Measurements from ENCODE around the gene PSME3.
"Not testable (repeated sequence)": the region's sequence is repeated elsewhere in the genome, so short reads cannot be mapped to it uniquely, and the experiment has no call there.

Gene PSME3

DNA sequence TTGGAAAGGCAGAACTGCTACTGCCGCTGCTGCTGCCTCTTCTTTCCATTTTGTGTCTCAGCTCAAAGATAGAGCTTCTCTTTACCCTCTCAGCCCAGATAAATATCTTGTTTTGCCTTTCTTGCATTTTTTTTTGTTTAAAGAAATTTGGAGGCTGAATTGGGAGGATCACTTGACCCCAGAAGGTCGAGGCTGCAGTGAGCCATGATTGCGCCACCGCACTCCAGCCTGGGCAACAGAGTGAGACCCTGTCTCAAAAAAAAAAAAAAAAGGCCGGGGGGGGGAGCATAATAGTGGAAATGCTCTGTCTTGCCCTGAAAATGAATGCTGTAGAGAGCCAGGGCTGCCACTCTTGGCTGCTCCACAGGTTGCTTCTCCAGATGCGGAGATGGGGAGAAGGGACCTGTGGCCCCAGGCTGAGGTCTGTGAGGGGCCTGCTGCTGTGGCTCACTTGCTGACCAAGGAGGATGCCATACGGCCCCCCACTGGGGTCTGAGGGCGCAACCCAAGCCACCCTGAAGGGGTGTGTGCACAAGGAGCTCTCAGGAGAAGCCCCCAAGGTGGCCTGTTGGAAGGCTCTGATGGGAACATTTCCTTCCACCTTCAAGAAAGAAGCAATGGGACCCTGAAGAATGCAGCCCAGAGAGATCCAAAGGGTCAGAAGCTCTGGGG is 45.9 kb downstream of the PSME3 start:
- no peak for DNase-seq

DNA sequence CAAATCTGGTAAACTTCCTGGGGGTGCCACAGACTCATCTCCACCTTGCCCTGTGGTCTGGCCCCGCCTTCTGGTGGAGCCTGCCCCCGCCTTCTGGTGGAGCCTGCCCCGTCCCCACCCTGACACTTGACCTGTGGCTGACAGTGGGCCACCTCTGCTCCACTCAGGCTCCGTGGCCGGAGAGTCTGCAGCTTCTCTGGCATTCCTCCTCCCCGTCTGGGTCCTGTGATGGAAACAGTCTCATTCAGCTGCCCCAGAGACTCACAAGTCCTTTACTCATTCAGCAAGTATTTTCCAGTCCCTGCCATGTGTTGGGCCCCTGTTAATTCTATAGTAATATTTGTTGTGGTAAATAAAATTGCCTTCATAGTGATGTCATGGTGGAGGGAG is 46.4 kb downstream of the PSME3 start:
- DNase-seq: no peak

DNA sequence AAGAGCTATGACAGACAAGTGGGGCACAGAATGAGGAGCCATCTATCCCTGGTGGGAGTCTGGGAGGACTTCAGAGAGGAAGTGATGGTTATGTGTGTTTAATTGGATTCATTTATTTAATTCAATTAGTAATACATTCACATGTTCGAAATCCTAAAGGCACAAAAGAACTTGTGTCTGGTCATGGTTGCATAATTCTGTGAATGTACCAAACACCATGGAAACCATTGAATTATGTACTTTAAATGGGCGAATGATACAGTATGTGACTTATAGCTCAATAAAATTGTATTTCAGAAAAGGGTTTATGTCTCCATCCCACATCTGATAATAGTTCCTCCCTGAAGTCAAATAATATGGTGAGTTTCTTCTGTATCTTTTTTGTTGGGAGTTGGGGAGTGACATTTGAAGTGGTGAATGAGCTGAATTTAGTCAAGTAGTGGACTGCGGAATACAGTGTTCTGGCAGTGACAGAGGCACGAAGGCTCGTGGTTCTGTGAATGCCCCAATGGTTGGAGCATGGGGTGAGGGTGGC is 47.6 kb downstream of the PSME3 start:
- no peak for DNase-seq

DNA sequence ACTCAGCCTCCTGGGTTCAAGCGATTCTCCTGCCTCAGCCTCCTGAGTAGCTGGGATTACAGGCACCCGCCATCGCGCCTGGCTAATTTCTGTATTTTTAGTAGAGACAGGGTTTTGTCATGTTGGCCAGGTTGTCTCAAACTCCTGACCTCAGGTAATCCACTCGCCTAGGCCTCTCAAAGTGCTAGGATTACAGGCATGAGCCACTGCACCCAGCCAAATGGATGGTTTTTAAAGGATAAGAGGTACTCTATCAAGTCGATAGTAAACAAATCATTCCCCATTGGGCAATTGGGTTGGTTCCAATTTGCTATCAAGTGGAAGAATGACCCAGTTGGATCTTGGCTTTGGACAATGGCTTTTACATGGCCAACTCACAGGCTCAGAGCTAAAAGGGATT is 48.5 kb downstream of the PSME3 start:
- DNase-seq: not testable (repeated sequence)

DNA sequence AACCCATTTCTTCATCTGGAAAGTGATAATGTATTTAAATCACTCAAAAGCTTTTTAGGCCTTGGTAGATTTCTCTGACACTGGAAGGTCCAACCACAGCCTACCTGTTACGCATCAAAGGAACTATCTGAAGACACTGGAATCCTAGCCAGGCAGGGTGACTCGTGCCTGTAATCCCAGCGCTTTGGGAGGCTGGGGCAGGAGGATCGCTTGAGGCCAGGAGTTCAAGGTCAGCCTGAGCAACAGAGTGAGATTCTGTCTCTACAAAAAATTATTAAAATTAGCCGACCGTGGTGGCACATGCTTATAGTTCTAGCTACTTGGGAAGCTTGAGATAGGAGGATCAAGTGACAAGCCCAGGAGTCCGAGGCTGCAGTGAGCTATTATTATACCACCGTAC is 49.0 kb downstream of the PSME3 start:
- no peak for DNase-seq

DNA sequence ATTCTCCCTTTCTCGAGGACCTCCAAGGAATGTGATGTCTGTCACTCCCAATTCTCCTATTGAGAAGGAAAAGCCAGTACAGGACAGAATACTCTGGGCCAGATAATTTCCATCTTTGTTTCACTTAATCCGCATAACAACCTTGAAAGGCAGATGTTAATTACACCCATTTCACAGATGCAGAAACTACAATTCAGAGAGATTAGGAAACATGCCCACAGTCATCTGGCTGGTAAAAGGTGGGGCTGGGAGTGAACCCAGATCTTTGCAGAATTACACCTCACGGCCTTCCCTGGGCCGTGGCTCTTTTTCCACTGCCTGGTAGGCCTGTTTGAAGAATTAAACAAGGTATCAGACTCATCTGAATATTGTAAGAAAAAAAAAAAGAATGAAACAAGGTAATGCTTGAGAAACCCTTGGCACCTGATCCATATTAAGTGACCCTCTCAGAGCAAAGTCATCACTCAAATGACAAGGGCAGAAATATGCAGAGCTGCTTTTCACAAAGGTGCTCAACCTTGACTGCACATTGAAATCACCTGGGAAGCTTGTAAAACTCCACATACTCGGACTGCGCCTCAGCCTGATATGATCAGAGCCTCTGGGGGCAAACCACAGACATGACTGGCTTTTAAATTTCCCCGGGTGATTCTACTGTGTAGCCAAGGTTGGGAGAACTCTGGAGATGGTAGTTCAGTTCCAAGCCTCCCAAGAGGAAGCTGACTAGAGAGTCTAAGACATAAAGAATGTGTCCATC is 50.8 kb downstream of the PSME3 start:
- DNase-seq: no peak

DNA sequence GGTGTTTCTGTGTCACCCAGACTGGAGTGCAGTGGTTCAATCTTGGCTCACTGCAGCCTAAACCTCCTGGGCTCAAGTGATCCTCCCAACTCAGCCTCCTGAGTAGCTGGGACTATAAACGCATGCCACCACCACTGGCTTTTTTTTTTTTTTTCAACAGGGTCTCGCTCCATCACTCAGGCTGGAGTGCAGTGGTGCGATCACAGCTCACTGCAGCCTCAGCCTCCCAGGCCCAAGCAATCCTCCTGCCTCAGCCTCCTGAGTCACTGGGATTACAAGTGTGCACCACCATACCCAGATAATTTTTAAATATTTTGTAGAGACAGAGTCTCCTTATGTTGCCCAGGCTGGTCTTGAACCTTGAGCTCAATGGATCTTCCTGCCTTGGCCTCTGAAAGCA is 52.6 kb downstream of the PSME3 start:
- not testable (repeated sequence) for DNase-seq

DNA sequence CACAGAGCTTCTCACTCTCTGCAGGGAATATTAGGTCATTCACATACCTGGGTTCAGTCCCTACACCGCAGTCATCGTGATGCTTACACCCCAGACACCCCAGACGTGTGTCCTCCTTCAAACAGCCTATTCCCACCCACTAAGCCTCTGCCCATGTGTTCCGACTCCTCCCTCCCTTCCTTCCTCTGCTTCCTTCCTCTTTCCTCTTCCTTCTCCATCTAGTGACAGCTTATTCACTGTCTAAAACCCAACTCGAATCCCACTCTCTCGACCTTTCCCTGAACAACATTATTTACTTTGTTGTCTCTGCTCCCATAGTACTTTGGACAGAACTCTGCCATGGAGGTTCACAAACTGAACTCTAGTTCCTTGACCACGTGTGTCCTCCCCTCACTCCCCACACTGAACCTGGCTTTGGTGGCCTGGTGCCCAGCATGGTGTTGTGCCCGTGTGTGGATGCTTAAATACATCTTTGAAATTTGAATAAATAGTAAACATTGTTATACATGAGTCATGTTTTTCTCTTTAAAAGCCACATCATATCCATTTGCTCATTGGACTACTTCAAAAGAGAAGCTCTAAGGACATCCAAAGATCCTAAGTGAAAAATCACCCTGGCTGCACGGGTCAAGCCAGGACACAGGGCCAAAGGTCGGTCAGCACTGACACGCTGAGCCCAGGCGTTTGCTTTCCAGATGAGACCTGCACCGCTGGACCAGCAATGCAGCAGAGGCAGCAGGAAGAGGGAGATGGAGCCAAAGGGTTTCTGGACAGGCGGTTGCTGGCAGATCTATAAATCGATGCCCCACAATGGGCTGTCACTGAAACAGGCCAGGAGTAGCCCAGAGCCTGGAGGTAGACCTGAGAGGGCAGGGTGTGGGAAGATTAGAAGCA is 53.3 kb downstream of the PSME3 start:
- no peak for DNase-seq

DNA sequence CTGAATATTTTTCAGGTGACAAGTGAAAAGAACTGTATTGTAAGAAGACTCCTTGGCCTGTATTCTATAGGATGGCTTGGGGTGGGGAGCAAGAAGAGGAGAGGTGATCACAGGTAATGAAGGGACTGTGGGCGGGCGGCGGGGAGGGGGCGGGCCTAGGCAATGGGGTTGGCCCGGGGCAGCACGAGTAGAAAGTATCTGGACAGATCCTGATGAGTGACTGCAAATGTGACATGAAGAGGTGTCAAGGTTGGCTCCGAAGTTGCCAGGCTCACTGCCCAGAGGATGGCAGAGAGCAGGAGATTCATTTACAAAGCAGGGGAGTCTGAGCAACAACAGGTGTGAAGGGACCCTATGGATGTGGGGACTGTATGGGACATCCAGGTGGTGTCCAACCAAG is 56.6 kb downstream of the PSME3 start:
- DNase-seq: no peak

DNA sequence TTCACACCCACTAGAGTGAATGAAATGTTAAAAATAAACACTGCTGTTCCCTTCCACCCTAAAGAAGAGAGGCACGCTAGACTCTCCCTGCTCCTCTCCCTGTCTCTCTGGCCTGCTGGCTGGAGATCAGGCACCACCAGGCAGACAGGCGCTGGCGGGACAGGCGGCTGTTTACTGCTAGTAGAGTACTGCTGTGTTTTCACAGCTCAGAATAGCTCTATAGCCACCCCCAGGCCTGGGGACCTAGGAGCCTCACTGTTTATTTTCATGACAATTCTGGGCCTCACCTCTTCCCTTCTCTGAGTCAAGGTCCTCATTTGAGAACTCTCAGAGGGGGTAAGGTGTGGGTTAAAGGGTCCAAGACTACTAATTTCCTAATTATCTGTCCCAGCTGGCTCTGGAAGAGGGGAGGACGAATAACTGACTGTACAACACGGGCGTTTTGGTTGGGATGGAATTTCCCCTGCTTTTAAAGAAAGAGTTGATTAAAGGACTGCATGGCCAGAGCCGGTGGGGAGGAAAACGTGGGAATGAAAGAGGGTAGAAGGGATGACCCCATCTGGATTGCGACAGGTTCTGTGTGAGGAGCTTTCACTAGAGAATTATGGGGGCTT is 58.4 kb downstream of the PSME3 start:
- DNase-seq: no peak

DNA sequence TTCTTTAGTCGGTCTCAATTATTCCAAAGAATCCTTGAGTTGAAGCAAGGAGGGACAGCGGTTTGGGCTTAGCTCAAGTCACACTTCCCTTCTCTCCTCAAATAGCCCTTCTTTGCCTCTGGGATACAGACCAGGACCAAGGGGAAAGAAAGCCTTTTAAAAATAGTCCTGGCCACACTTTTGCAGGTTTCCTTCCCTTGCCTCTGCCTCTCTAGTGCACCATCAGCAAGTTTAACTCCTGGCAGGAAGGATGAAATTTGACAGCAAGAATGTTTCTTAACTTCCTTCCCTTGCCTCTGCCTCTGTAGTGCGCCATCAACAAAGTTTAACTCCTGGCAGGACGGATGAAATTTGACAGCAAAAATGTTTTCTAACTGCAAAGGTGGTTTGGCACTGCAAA is 60.2 kb downstream of the PSME3 start:
- DNase-seq: no peak

Measured in cortex of kidney (tissue), 1 donor.